ENCODE data around the gene PLBD2.

DNA sequence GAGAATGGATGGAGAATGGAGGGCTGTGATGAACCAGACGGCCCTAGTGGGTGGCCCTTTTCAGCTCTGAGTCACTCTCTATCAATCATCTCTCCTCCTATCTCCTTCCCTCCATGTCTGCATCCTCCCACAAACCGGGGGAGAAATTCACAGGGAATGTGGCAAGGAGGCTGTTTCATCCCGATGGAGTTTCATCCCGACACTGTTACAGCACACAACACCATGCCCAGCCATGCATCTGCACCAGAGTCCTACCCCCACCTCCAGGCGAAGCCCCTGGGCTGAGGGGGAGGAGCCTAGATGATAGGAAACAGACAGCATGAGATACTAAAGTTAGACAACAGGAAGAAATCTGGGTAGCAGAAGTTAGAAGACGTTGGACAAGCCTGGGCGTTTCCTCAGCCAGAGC is 44.3 kb upstream of the PLBD2 start:
- TF ChIP-seq REST (IDR thresholded peaks at IDR 0.05; ENCODE audit: insufficient read depth in 1 of 2, low read depth in 2 of 2, low read length in 2 of 2) (no peak), SIN3A (IDR thresholded peaks at IDR 0.05; ENCODE audit: borderline replicate concordance, insufficient read depth, low read length) (no peak)
